Thyroid gland (tissue), 4 donors: ENCODE measurements around the gene GLOD4. TPM values are rescaled to one million over a fixed set of nuclear protein-coding genes. Genes with fewer than 3 reads are reported as not detected.
"Not testable (repeated sequence)": the region's sequence is repeated elsewhere in the genome, so short reads cannot be mapped to it uniquely, and the experiment has no call there.

Experiments used
- DNase-seq, 2 donors: peaks; one replicate each; pipeline ENCODE4 v3.0.0-alpha.2; 2019
- H3K27ac ChIP-seq, 3 donors: fragments of 200-600 bp; sonication (generic); 1 replicate in 2 of 3; 2 replicates in 1 of 3; pipeline ENCODE4 v1.5.1; 2016 to 2019; ENCODE audit warnings: mild to moderate bottlenecking in 1 of 3, moderate library complexity in 1 of 3
- H3K27me3 ChIP-seq: fragments of 200-600 bp; sonication (generic); one replicate; pipeline ENCODE4 v1.5.1; 2019
- H3K36me3 ChIP-seq, 2 donors: fragments of 200-600 bp; sonication (generic); one replicate each; pipeline ENCODE4 v1.5.1; 2016 to 2019
- H3K4me1 ChIP-seq, 2 donors: fragments of 200-600 bp; sonication (generic); one replicate each; pipeline ENCODE4 v1.5.1; 2017 to 2019
- H3K4me3 ChIP-seq, 3 donors: fragments of 200-600 bp; sonication (generic); replicated peaks in 1 of 3; 1 replicate in 2 of 3; 2 replicates in 1 of 3; pipeline ENCODE4 v1.5.1; 2016; ENCODE audit warnings: mild to moderate bottlenecking in 1 of 3
- H3K9me3 ChIP-seq: fragments of 200-600 bp; sonication (generic); one replicate; pipeline ENCODE4 v1.5.1; 2017
- CTCF ChIP-seq, 6 experiments: fragments of 200-600 bp in 3 of 6; fragments of 450-650 bp in 3 of 6; sonication (generic) in 3 of 6; IDR thresholded peaks; one replicate each; pipeline ENCODE4 v1.5.1; 2016 to 2019; ENCODE audit warnings: antibody characterized with exemption in 6 of 6, mild to moderate bottlenecking in 2 of 6, inconsistent platforms in 1 of 6, moderate library complexity in 1 of 6
- POLR2A ChIP-seq, 2 donors: fragments of 450-650 bp; IDR thresholded peaks; one replicate each; pipeline ENCODE4 v1.6.1; 2017; ENCODE audit warnings: antibody characterized with exemption in 2 of 2, mild to moderate bottlenecking in 2 of 2, moderate library complexity in 1 of 2
- WGBS, 2 donors: methylation state at CpG; one replicate each; pipeline ENCODE4 v1.1.5; 2017; 5-methylcytosine and 5-hydroxymethylcytosine counted together
- intact Hi-C: fragments of 100-400 bp; cut with DNase I; formaldehyde crosslinking; loops from one replicate; pipeline ENCODE4 v1.15.1; 2023
- total RNA-seq, 4 donors: library from RNA; depleted of rRNA; stranded (reverse); fragments of >200 nt; gene quantifications; one replicate each; pipeline ENCODE4 v1.2.3, GENCODE V29; 2016

GLOD4 gene
- total RNA-seq, 4 donors from 2014 or later: 48.9 to 94.6 (median 60.5) TPM

- H3K27ac ChIP-seq: no peak overlapping the region
- no peak overlapping the region for H3K4me3 ChIP-seq
- peaks cover 0 to 14% of the 10 kb centered on the region in 2 donors for H3K4me1 ChIP-seq
- H3K9me3 ChIP-seq: no peaks in the 10 kb centered on the region
- peaks cover 25 to 32% of the 10 kb centered on the region in 2 donors for H3K36me3 ChIP-seq
- no peak for DNase-seq
- TF ChIP-seq POLR2A (IDR thresholded peaks at IDR 0.05) (no peak), CTCF (IDR thresholded peaks at IDR 0.05) (no peak)
- intact Hi-C loops: loop anchor here (10.0 kb wide), 1 partner anchor 263 kb away; no protein-coding TSS in a partner anchor
- WGBS, 2 donors: 81 to 84% methylated on average over 9 of the region's 9 CpGs
- no peaks in the 10 kb centered on the region for H3K27me3 ChIP-seq
Measured at GRCh38 chr17:792277-792676, 10.2 kb upstream of the GLOD4 start.

- intact Hi-C loops: loop anchor here (10.0 kb wide), 1 partner anchor 263 kb away; no protein-coding TSS in a partner anchor
- Histone ChIP-seq H3K27me3 (no peaks in the 10 kb centered on the region), H3K36me3 (peaks cover 25 to 32% of the 10 kb centered on the region in 2 donors), H3K4me1 (peaks cover 0 to 14% of the 10 kb centered on the region in 2 donors), H3K9me3 (no peaks in the 10 kb centered on the region), H3K4me3 (no peak overlapping the region), H3K27ac (no peak overlapping the region)
- TF ChIP-seq POLR2A (IDR thresholded peaks at IDR 0.05) (no peak), CTCF (IDR thresholded peaks at IDR 0.05) (no peak)
- DNase-seq: no peak
- 94 to 95% methylated on average over 19 of the region's 19 CpGs for WGBS, 2 donors
Measured at GRCh38 chr17:791829-792228, 9.7 kb upstream of the GLOD4 start.

GRCh38 chr17:790874-791247 lies 8.8 kb upstream of the GLOD4 start:
- H3K9me3 ChIP-seq, H3K27me3 ChIP-seq, H3K27ac ChIP-seq, DNase-seq, H3K4me3 ChIP-seq: not testable (repeated sequence)
- intact Hi-C loops: loop anchor here (10.0 kb wide), 1 partner anchor 264 kb away; no protein-coding TSS in a partner anchor
- H3K36me3 ChIP-seq: peaks cover 25 to 32% of the 10 kb centered on the region in 2 donors
- peaks cover 0 to 14% of the 10 kb centered on the region in 2 donors for H3K4me1 ChIP-seq
- WGBS, 2 donors: 72 to 80% methylated on average over 10 of the region's 12 CpGs

GRCh38 chr17:789931-790873 lies 8.1 kb upstream of the GLOD4 start:
- H3K4me3 ChIP-seq, H3K27me3 ChIP-seq, H3K4me1 ChIP-seq, H3K27ac ChIP-seq, H3K9me3 ChIP-seq: not testable (repeated sequence)
- intact Hi-C loops: loop anchor here (10.0 kb wide), 1 partner anchor 265 kb away; no protein-coding TSS in a partner anchor
- 72 to 75% methylated on average over 24 to 32 of the region's 38 CpGs for WGBS, 2 donors
- H3K36me3 ChIP-seq: peaks cover 25 to 32% of the 10 kb centered on the region in 2 donors
- DNase-seq: peak; percentile 17 to 40

- H3K9me3 ChIP-seq: no peaks in the 10 kb centered on the region
- no peak for TF ChIP-seq CTCF (IDR thresholded peaks at IDR 0.05)
- TF ChIP-seq POLR2A (IDR thresholded peaks at IDR 0.05): no peak
- H3K27ac ChIP-seq: no peak overlapping the region
- WGBS, 2 donors: 93 to 97% methylated on average over 14 of the region's 14 CpGs
- intact Hi-C loops: no loop called here
- no peak overlapping the region for H3K4me3 ChIP-seq
- no peaks in the 10 kb centered on the region for H3K27me3 ChIP-seq
- H3K36me3 ChIP-seq: peaks cover 25 to 32% of the 10 kb centered on the region in 2 donors
- H3K4me1 ChIP-seq: no peaks in the 10 kb centered on the region
- no peak for DNase-seq
Measured at GRCh38 chr17:789160-789840, 7.2 kb upstream of the GLOD4 start.
